GM18526 (cell line): ENCODE measurements around the gene TMEM258.

ENCODE experiments used
- POLR2A ChIP-seq: IDR thresholded peaks from 3 replicates; pipeline ENCODE4 v1.6.1; 2011; ENCODE audit not compliant: insufficient read length; ENCODE audit errors: extremely low read depth

Gene TMEM258

DNA sequence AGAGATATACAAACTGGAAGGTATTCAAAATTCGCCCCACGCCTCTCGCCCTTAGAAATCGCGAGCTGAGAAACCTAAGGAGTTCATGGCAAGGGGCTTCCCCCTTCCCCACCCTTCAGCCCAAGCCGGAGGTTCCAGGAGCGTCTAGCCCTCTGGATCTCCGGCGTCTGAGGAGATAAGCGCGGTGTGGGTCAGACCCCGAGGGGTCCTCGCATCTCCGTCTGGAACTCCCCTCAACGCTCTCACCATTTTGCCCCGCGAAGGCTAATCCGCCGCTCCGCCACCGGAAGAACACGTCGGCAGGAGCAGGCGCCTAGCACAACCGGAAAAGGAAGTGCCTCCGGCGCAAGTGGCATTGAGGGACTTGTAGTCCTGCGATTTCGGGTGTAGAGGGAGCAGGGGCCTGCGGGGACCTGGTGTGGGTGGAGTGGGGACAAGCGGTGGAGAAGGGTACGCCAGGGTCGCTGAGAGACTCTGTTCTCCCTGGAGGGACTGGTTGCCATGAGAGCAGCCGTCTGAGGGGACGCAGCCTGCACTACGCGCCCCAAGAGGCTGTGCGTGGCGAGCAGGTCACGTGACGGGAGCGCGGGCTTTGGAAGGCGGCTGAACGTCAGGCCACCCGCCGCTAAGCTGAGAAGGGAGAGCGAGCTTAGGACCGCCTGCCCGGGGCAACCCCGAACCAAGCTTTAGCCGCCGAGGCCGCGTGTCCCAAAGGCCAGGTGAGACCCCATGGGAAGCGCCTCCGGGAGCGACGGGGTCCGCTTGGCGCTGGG is at the start of gene TMEM258, which contains the start of gene FEN1:
TSS of gene TMEM258 (minus strand) at position 290 of the 773 bp plus-strand sequence. CDS start at position 249, 41 bp downstream.
TSS of gene FEN1 (plus strand) at position 602 of the 773 bp plus-strand sequence. CDS start 2,451 bp downstream, outside the sequence.
- peak; percentile 86 for TF ChIP-seq POLR2A

DNA sequence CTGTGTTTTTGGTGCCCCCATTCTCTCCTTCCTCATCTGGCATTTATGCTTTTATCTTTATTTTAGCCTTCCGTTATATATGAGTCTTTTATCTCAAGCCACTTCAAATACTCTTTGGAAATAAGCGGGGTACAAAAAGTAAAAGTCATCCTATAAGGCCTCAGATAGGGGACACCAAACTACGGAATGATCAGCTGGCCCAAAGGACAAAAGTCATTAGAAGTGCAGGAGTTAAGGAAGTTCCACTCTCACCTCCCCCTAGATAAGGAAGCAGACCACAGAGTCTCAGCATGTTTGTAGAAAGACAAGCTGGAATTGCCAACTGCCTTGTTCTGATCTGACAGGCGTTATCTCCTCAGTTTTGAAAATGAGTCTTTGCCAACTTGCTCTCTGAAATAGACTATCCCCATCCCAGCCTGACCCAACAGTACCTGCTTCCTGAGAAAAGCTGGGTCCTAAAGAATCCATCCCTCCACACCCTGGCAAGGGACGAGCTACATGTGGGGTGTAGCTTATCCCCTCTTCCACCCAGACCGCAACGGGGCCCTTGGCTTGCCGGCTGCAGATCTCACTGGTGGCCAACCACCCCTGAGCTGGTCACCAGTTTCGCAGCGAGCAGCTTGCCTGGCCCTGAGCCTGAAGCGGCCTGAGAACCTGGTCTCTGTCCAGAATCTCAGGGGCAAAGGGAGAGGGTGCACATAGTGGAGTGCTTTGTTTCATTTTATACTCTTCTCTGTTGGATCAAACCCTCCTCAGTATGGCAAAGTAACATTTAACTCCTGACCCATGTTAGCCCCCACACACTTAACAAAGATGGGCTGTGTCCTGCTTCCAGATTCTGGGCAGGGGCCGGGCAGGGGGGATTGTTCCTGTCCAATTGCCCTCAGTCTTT is 49.5 kb upstream of the TMEM258 start:
- no peak for TF ChIP-seq POLR2A

DNA sequence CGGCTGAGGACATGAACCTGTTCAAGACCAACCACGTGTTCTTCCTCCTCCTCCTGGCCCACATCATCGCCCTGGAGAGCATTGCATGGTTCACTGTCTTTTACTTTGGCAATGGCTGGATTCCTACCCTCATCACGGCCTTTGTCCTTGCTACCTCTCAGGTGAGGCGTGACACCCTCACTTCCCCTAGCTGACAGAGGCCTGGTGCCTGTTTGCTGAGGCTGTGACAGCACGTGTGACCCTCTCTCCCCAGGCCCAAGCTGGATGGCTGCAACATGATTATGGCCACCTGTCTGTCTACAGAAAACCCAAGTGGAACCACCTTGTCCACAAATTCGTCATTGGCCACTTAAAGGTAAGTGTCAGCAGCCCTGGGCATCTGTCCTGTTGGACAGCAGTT is 48.0 kb upstream of the TMEM258 start:
- no peak for TF ChIP-seq POLR2A

DNA sequence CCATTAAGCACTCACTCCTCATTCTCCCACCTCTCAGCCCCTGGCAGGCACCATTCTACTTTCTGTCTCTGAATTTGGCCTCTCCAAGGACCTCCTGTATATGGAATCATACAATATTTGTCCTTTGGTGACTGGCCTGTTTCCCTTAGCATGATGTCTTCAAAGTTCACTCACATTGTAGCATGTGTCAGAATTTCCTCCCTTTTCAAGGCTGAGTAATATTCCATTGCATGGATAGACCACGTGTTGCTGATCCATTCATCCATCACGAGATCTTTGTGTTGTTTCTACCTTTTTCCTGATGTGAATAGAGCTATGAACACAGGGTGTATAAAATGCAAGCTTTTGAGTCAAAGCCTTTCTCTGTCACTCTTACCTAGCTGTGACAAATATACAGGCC is 47.3 kb upstream of the TMEM258 start:
- TF ChIP-seq POLR2A = no peak

DNA sequence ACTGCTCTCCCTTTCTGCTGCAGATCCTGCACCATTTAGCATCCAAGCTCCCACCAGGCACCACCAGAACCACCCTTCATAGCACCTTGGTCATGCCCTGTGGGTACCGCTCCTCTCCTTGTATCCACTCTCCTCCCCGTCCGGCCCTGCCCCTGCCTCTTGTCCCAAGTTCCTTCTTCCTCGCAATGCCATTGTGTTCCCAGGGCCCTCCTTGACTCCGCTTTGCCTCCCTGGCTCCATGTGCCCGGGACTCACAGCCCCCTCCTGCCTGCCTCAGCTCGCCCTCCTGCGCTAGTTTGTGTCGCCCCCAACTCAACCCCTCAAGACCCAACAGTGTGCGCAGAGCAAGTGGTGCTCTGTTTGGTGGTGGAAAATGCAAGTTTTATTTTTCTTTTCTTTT is 46.5 kb upstream of the TMEM258 start:
- TF ChIP-seq POLR2A = no peak

DNA sequence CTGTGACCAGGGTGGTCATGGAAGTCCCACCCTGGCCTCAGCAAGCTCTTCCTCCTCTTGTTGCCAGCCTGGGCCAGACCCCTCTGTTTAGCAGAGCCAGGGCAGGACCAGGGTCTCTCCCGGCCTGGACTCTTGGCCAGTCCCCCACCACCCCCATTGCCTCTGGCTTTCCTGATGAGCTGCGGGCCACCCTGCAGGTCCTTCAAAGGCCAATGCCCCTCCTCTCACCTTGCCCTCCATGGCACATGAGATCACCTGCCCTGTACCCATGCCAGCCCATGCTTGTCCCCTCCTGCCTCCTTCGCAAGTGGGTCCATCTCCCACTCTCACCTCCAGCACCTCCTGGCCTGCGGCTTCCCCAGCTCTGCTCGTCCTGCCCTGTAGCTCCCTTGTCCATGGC is 46.1 kb upstream of the TMEM258 start:
- TF ChIP-seq POLR2A = no peak

DNA sequence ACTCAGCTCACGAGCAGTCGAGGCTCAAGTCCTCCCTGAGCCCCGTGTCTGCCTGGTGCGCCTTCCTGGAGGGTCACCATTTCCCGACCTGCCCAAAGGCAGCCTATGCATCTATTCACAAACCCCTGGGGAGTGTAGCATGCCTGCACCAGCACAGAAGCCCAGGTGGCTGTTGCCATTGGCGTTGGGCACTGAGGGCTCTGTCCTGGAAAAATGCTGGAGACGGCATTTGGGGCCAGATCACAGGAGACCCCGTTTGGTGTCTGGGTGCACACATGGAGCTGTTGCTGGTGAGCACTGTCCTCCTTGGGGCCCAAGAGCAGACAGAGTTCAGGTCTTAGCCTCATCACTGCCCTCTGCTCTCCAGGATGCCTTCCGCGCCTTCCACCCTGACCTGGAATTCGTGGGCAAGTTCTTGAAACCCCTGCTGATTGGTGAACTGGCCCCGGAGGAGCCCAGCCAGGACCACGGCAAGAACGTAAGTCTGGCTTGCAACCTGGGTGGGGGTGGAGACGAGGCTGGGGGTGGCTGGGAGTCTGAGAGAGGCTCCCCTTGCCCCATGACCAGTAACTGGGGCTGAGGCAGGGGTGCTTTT is 45.1 kb upstream of the TMEM258 start:
- TF ChIP-seq POLR2A = no peak

DNA sequence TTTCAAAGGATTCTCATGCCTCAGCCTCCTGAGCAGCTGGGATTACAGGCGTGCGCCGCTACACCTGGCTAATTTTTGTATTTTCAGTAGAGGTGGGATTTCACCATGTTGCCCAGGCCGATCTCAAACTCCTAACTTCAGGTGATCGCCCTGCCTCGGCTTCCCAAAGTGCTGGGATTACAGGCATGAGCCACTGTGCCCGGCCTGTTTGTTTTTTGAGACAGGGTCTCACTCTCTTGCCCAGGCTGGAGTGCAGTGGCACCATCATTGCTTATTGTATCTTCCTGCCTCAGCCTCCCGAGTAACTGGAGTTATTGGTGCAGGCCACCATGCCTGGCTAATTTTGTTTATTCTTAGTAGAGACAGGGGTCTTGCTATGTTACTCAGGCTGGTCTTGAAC is 43.8 kb upstream of the TMEM258 start:
- no peak for TF ChIP-seq POLR2A

DNA sequence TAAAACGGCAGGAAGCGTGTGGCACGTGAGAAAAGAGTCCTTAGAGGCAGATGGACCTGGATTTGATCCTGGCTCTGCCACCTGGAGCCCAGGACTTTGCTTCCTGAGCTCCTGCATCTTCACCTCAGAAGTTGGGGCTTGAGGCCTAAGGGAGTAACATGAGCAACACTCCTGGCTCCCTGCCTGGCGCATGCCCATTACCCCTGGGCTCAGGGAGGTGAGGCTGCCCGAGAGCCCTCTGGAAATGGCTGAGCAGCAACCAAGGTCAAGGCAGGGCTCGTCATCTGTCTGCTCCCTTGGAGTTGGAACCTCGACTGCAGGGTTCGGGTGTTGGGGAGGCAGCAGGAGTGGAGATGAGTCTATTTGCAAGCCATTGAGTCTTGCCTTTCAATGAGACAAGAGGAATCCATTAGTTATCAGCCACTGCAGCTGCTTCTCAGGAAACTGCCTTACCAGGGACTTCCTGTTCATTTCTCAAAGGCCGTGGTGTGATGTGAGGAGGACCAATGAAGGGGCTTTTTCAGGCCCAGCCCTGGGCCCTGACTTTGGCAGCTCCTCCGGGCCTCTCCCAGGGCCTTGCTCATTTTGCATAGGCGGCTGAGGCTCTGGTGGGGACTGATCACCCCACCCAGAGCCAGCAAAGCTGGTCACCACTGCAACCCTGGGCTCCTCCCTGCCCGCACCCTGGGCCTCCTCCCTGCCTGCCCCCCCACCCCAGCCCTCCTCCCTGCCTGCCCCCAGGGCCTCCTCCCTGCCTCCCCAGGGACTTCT is 42.1 kb upstream of the TMEM258 start:
- peak; percentile 58 for TF ChIP-seq POLR2A

DNA sequence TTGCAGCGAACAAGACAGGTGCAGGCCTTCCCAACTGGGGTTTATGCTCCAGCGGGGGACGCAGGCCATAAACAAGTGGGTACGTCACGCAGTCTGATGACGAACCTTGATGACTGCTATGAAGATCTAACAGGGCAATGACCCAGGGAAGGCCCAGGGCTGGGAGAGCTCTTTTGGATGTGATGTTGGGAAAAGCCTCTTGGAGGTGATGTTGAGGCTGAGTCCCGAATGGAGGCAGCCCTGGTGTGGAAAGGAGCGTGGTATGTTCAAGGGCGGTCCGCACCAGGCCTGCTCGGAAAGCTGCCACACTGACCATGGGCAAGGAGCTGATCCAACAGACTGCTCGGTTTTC is 41.5 kb upstream of the TMEM258 start:
- no peak for TF ChIP-seq POLR2A

DNA sequence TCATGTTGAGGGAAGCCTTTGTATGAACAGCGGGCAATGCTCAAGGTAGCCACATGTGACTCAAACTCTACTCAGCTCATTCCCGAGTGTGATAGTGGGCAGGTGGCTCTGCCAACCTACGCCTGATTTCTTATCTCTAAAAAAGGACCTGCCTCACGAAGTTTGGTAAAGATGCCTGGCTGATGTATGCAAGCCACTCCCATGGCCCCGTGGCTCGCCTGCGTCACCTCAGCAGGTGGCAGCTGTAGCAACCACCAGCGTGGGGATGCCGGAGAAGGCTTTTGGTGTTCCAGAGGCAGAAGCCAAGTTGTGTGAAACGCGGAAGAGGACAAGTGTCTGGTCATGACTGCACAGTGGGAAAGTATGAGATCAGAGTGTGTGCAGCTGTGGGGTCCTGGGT is 41.1 kb upstream of the TMEM258 start:
- no peak for TF ChIP-seq POLR2A

DNA sequence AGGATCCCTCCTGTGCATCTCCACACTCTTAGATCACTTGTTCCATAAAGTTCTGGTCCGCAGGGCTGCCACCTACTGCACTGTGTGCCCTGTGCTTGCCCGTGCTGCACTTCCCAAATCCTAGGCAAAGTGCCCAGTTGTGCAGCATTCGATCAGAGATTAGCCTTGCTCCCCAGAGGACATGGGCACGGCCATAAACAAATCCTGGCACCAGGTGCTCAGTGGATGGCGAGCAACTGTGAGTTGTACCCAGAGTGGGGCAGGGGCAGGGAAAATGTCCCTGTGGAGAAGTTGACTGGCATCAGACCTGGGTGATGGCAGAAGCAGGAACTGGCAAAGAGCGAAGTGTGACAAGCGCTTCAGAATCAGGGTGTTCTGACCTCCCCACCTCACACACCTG is 40.4 kb upstream of the TMEM258 start:
- TF ChIP-seq POLR2A = no peak

DNA sequence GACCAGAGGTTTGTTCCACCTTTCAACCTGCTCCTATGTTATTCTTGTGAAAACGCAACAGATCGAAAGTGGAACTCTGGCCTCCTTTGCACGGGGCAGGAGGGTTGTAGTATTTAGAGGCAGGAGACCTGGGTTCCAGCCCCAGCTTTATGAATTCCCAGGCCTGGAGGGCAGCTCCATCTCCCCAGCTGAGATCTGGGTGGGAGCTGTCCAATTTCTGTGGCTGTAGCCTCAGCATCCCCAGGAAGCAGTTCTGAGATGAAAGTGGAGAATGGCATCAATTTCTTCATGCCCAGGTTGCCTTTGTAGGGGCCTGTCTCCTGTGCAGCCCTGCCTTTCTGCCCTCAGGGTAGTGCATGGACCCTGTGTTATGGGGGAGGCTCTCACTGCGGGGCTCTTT is 39.8 kb upstream of the TMEM258 start:
- TF ChIP-seq POLR2A = no peak

DNA sequence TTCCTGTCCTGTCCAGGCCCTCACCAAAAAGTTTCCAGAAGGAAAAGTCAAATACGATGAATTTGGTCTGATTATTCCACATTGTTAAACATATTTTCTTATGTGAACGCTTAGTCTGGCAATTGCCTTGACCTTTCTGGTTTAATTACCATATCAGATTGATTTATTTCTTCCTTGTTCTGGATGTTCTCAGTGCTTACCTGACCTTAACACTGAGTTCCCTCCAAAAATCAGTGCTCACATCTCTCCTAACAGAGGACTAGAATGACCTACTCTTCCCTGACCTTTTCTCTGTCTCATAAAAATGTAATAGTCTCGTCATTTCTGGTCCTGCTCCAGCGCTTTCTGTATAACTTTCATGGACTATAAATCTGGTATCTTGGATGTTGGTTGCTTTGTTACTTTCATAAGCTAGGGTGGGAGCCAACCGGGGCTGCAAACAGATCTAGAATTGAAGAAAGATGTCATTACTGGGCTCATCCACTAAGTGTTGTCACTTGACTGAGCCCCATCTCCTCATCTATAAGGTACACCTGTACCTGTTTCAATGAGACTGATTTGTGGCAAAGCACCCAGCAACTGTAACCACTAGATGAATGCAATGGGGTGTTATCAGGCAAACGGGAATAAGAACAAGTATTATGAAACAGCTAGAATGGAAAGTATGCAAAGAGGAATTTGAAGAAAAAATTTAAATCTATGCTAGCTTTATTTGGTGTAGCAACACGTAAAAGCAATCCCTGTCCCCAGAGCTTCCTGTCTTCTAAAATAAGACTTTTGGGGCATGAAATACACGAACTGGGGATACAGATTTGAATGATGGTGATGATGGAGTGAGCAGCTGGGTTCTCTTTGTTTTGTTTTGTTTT is 38.1 kb upstream of the TMEM258 start:
- TF ChIP-seq POLR2A = no peak

DNA sequence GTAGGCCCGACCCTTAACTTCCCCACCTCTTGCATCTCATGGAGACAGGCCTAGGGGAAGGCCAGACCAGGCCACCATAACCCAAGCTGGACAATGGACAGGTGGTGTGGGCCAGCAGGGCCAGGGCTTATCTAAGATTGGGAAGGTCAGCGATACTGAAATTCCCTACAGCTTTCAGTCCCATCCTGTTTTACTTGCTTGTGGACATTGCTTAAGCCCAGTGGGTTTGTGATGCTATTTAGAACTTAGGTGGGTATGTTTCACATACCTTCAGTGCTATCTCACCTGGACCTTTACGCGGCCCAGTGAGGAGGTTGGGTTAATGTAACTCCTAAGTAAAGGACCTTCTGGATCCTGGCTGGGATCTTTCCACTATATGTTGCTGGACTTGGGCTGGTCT is 37.4 kb upstream of the TMEM258 start:
- peak; percentile 28 for TF ChIP-seq POLR2A
